ENCODE results near the gene TRIO. TPM values are rescaled to one million over a fixed set of nuclear protein-coding genes. Genes with fewer than 3 reads are reported as not detected.

Gene TRIO
- total RNA-seq, 1 donor from 2014 or later, result 95.6 TPM

DNA sequence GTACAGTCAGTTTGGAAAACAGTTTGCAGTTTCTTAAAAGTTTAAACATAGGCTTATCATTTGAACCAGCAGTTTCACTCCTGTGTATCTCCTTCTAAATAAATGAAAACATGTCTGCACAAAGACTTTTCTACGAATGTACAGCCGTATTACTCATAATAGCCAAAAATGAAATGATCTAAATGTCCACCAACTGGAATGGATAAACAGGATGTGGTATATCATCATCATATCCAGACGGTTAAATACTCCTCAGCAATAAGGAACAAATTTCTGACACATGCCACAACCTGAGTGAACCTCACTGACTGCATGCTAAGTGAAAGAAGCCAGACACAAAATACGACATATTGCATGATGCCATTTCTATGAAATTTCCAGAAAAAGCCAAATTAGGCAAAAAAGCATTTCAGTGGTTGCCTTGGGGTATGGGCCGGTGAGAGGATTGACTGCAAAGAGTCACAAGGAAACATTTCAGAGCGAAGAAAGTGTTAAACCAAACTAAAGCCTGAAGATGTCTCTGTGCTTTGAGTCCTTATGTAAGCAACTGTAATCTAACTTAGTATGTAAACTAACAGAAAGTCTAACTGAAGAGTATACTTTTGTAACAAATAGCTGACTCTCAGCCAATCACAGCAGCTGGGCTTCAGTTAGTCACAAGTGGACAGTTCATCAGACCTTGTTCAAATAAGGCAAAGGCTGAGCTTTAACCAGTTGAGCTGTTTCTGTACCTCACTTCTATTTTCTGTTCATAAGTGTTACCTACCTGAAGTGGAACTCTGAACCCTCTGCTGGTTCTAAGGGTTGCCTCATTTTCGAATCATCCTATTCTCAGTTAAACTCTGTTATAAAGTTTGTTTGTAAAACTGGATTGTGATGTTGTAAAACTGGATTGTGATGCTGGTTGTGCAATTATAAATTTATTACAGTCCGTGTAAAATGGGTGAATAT, 65.2 kb downstream of the TRIO start:
- peak; percentile 55 to 93 for DNase-seq (ENCODE audit: low read depth in 2 of 2)

DNA sequence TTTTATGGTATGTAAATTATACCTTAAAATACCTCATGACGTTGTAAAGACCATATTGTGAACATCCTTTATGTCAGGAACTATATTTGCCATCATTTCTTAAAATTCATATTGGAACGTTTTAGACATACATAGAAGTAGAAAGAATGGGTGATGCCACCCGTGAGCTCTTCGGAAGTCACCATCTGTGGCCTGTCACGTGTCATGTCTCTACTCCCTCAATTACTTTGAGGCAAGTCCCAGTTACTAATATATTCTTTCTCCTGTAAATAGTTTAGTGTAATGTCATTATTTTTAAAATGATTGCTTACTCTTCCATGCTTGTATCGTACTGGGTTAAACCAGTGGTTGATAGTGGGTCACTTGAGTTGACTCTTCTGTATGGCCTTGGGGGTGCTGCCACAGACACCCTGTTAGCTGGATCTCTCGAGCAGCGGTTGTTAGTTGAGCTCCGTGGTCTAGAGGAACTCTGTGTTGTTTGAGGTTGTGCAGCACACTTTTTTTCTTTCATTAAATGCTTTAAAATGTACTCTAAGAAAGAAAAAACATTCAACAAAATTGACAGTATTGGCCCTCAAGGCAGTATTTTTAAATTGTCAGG, 66.2 kb downstream of the TRIO start:
- DNase-seq (ENCODE audit: low read depth in 2 of 2), result no peak

DNA sequence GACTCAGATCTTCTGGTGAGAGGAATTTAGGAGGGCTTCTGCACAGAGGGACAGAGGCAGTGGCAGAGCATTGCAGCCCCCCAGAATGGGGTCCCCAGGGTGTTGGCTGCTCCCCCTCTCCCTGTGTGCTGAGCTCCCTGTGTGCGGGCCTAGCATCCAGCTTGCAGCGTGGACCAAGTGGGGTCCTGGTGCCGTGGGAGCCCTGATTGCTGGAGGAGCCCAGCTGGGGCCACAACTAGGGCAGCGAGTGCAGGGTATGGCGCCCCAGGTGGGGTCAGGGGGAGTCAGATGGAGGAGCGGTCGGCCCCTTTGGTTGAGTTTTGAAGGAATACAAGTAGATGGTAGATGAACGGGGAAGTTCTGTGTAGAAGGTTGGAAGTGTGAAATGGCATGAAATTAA, 66.7 kb downstream of the TRIO start:
- DNase-seq (ENCODE audit: low read depth in 2 of 2), result no peak

DNA sequence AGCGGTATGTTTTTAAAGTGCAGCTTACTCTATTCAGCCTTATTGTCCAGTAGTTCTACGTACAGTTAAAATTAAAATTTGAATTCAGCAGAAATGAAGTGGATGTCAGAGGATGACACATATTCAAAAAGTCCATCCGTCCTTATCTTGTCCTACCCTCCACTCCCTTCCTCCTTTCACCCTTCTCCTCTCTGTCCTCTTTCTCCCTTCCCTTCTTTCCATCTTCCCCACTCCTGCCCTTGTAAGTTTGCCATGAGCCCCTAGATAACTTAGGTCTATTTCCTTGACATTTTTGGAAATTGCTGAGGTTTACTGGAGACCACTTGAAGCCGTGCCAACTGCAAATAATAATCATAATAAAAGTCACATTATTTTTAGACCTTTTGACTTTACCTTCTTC, 67.6 kb downstream of the TRIO start:
- DNase-seq (ENCODE audit: low read depth in 2 of 2), result no peak

DNA sequence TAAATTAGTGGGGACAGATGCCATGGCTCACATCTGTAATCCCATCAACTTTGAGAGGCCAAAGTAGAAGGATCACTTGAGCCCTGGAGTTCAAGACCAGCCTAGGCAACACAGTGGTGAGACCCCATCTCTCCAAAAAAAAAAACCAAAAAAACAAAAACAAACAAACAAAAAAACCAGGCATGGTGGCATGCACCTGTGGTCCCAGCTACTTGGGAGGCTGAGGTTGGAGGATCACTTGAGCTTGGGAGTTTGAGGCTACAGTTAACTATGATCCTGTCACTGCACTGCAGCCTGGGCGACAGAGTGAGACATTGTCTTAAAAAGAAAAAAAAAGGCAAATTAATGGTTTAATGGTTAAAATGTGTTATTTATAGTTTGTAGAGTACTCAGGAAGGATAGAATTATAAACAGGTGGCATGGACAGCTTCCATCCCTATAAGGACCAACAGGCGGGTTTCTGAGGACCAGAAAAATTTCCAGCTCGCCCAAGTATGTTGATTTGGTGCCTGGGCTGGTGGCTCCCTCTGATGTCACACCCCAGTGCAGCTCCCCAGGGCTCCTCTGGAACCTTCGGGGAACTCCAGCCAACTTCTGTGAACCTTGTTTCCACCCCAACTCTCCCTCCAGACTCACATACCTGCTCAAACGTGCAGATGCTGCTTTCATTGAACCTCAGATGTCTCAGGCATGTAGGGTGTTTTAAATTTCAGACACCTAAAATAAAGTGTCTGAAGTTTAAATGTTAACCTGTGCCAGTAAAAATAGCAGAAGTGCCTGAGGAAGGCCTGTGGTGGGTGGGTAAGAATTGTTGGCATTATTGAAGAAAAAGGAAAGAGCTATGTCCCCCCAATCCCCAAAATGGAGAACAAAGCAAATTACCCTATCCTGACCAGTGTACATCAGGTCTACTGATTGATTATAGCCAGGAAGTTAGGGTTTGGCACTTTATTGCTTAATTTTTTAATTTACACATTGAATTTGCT, 69.0 kb downstream of the TRIO start:
- no peak for DNase-seq (ENCODE audit: low read depth in 2 of 2)

DNA sequence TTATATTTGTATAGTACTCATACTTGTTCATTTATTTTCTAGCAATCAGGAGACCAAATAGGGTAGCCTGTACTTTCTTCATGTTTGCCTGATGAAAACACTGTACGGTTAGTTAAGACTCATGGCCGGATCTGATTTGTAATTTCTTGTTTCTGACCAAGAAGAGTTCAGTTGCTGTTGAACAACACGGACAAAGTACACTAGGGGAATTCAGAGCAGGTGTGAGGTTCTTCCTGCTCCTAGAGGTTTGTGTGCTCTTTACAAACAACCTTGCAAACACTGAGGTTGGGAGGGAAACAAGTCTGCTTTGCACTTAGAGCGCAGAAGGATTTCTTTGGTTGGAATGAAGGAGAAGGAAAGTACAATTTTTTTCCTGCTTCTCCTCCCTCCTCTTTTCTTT, 69.7 kb downstream of the TRIO start:
- DNase-seq (ENCODE audit: low read depth in 2 of 2), result no peak

DNA sequence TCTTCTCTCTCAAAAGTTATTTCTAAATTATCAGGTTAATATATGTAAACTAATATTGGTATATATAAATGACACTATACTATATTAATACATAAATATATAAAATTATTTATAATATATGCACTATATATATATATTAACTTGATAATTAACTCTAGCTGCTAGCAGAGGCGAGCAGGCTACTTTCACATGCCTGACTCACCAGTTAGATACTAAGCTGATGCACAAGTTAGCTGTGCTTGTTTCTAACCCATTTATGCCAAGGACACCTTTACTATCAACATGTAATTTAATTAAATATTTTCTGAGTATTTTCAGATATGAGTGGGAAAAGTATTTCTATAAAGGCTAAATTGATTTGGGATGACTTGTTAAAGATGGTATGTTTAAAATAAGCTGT, 70.1 kb downstream of the TRIO start:
- DNase-seq (ENCODE audit: low read depth in 2 of 2), result no peak

DNA sequence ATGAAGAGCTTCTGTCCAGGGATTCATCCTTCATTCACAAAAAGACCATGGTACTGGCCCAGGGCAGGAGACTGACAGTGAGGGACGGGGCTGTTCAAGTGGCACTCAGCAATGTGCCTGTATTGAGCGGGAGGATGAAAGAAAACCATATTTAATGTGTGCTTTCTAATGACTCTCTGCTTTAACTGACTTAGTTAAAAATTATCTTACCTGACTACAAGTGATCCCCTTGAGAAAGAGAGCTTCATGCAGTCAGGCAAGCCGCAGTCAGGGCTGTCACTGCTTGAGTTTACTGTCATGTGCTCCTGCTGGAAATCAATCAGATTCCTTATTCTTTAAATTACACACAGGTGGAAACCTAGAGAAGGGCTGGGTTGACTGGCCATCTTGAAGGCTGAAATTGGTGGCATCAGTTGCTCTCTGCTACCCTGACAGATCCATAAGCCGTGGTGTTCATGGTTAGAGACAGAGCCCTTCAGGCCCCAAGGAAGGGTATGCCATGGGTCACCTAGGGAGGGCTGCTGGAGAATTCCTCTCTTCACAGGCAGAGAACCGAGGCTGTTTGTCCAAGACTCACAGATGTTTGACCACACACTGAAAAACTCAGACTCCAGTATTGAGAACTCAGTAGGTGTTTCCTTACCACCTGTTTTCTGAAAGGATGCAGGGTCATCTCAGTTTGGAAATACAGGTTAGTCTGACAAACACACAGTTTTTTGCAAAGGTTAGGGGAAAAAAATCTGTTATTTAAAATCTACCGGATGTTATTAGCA, 70.9 kb downstream of the TRIO start:
- no peak for DNase-seq (ENCODE audit: low read depth in 2 of 2)

DNA sequence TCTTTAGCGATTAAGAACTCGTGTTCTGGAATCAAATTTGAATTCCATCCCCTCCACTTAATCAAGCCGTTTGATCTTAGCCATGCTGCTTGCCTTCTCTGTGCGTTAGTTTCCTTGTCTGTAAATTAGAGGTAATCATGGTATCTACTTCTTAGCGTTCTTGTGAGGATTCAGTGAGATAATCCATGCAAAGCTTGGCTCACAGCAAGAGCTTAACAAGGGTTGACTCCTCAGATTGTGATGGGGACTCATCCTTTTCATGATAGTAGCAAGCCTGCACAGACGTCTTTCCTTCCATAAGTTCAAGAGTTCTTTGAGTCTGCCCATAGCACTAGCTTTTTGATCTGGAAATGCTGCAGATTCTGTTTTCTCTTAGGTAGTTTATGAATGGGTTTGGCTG, 72.8 kb downstream of the TRIO start:
- DNase-seq (ENCODE audit: low read depth in 2 of 2), result no peak

DNA sequence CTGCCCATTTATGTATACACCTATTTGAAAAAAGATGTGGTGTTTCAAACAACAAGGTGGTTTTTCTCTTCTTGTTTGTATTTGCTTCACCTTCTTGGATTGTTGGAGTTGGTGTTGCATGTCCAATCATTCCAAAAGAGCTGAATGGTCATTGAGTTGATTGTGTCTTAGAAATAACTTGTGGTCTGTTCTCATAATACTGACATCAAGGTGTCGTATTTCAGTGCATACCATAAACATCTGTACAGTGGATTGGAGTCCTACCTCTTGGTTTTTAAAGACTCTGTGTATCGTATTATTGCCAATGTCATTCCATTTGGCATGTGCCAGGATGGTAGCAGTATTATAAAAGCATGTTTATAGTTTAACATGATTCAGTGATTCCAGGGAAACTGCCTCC, 73.2 kb downstream of the TRIO start:
- DNase-seq (ENCODE audit: low read depth in 2 of 2), result no peak

DNA sequence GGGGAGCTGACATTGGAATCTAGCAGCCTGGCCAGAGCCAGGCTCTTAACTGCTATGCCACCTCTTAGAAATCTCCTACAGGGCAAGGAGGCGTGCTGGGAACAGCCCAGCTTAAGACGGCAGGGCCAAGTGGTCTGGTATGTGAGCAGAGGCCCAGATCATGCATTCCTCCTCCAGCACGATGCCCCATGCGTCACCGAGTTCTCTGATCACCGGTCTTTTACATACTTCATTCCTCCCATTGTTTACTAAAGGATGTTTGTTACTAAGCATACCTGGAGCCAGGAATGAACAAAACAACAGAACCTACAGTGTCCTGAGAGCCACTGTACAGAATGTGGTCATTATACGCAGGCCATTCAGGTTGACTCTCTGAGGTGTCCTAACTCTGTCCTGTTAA, 73.8 kb downstream of the TRIO start:
- DNase-seq (ENCODE audit: low read depth in 2 of 2), result no peak

DNA sequence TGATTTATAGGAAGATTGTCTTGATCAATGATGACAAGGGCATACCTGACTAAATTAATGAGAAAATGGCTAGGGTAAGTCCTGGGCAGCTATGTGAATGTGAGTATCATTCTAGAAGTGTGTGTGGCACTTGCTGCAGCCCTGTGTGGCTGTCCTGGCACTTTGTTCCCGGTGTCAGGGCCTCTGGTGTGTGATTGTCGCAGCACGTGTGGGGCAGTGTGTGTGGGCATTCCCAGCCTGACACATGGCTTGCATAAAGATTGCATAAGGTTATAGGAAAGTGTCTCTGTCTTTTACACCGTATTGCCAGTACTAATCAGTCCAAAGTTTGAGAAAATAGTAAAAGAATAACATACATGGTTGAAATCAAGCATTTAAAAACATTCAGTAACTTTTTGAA, 74.4 kb downstream of the TRIO start:
- DNase-seq (ENCODE audit: low read depth in 2 of 2), result no peak

DNA sequence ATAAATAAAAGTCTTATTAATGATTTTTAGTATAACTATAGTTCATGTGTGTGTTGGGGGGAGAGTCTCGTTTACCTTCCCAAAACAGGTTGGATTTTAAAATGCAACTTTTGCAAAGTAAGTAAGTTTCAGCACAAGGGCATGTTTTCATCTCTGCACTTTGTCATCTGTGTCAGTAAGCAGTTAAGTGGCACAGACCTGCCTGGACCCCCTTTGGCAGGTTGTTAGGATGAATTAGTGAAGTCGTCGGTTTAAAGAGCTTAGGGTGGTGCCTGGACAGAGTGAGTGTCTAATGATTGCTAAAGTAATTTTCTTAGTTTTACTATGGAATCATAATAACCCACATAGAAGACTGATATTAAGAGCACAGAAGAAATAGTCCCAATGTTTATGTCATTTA, 74.9 kb downstream of the TRIO start:
- no peak for DNase-seq (ENCODE audit: low read depth in 2 of 2)

DNA sequence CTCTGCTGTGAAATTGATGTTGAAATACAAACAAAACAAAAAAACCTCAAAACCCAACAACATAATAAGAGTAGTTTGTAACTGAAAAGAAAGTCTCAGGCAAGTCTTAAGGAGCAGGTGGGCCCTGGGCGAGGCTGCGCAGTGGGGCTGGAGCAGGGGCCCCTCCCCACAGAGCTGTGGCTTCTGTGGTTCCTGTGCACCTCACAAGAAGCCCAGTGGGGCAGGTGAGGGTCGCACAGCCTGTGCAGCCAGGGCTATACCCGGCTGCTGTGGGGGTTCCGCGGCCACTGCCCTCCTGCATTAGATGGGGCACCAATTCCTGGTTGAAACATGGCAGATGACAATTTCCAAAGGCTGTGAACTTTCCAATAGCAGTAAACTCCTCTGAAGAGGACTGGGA, 75.3 kb downstream of the TRIO start:
- DNase-seq (ENCODE audit: low read depth in 2 of 2), result no peak

DNA sequence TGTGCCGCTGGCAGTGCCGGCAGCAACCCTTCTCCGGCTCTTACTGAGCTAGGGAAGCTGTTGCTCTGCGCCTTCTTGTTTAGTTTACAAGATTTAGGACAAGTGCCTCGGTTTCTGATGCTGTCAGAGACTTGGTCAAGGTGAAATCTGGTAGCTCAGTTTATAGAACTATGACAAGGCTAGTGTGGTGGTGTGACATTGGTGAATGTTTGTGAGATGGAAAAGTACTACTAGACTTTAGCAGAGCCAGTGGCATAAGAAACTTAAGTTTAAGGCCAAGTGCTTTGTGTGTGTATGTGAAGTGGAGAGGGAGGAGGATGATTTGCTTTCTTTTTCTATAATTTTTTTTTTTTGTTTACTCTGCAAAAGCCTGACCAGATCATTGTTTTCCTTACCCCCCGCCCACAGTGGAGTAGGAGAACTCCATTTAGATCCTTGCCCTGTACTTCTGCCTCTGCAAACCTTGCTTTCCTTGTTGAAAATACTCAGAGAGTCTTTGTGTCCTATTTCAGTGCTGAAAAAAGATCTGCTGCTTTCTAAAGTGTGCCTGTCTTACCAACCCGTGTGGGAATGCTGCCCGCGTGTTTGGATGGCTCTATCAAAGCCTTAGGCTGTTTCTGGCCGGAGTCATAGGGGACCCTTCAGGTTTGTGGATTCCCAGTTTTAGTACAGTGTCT, 75.9 kb downstream of the TRIO start:
- DNase-seq (ENCODE audit: low read depth in 2 of 2), result no peak

DNA sequence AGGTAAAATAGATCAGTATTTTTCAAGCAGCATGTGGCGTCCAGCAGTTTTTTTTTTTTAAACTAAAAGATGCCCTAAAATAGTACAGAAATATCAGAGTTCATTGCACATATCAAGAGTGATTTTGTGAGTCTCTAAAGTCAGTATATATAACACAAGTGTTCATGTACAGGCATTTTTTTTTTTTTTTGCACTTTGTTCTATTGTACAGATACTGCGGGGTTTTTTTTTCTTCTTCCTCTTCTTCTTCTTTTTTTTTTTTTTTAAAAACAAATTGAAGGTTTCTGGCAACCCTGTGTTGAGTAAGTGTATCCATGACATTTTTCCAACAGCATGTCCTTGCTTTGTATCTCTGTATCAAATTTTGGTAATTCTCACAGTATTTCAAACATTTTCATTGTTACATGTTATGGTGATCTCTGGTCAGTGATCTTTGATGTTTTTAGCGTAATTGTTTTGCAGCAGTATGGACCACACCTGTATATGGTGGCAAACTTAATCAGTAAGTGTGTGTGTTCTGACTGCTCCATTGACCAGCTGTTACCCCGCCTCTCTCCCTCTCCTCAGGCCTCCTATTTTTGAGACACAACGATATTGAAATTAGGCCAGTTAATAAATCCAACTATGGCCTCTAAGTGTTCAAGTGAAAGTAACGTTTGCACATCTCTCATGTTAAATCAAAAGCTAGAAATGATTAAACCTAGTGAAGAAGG, 76.8 kb downstream of the TRIO start:
- DNase-seq (ENCODE audit: low read depth in 2 of 2), result peak in 1 of 2 donors; percentile 33

DNA sequence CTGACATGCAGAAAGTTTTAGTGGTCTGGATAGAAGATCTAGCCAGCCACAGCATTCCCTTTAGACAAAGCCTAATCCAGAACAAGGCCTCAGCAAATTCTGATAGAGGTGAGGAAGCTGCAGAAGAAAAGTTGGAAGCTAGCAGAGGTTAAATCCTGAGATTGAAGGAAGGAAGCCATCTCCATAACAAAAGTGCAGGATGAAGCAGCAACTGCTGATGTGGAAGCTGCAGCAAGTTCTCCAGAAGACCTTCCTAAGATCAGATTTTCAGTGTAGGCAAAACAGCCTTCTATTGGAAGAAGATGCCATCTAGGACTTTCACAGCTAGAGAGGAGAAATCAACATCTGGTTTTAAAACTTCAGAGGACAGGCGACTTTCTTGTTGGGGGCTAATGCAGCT, 77.5 kb downstream of the TRIO start:
- no peak for DNase-seq (ENCODE audit: low read depth in 2 of 2)

DNA sequence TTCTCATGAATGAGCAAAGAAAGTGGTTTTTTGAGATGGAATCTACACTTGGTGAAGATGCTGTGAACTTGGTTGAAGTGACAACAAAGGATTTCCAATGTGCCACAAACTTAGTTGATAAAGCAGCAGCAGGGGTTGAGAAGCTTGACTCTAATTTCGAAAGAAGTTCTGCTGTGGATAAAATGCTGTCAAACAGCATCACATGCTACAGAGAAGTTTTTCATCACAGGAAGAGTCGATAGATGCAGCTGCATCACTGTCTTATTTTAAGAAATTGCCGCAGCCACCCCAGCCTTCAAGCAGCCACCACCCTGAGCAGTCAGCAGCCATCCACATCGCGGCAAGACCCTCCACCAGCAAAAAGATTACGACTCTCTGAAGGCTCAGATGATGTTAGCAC, 78.6 kb downstream of the TRIO start:
- DNase-seq (ENCODE audit: low read depth in 2 of 2), result no peak

DNA sequence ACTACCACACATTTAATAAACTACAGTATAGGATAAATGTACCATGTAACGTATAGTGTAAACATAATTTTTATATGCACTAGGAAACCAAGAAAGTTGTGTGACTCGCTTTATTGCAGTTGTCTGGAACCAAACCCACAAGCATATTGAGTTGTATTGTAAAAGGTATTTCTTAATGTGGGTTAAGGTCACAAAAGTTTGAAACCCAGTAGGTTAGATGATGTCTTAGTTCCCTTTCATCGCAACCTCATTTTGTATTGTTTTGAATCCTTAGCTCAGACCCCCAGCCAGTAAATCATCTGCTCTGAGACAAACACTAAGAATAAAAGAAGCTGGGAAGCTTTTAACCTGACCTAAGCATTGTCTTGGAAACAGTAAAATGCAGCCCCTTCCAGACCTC, 79.1 kb downstream of the TRIO start:
- no peak for DNase-seq (ENCODE audit: low read depth in 2 of 2)

DNA sequence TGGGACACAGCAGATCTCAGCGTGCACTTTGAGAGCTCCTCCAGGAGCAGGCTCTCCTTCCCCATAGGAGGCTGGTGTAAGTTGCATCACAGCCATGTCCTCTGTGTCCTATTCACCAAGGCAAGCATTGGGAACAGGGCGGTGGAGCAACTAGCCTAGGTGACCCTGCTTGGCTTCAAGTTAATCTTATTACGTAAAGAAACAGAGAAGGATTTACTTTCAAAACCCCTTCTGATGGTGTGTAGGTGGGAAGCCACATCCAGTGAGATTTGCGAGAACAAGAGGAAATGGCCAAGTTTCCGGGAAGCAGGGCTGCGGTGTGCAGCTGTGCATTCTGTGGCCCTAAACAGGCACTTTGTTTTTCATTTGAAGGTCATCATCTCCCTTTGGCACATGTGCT, 80.2 kb downstream of the TRIO start:
- peak; percentile 69 to 71 for DNase-seq (ENCODE audit: low read depth in 2 of 2)

Data from lung microvascular endothelial cell (primary cell).